ENCODE results near the gene NVL.
"Not testable (repeated sequence)": the region's sequence is repeated elsewhere in the genome, so short reads cannot be mapped to it uniquely, and the experiment has no call there.

NVL gene

GRCh38 chr1:224329842-224330753 lies at the start of gene NVL:
Gene NVL, minus strand, starts transcription at chr1:224330172. Its CDS starts 45 bp downstream, at chr1:224330127.
- DNase-seq, result peak; percentile 57 to 70 (median 64)

GRCh38 chr1:224378855-224379631 lies 49.1 kb upstream of the NVL start:
- DNase-seq, result no peak

GRCh38 chr1:224377676-224378006 lies 47.7 kb upstream of the NVL start:
- DNase-seq, result no peak

- no peak for DNase-seq
These were observed 45.1 kb upstream of the NVL start for GRCh38 chr1:224375059-224375458.

GRCh38 chr1:224373008-224373590 lies 43.1 kb upstream of the NVL start:
- no peak for DNase-seq

- DNase-seq, result no peak
These were observed 38.4 kb upstream of the NVL start for GRCh38 chr1:224368409-224368808.

- no peak for DNase-seq
These were observed 29.2 kb upstream of the NVL start for GRCh38 chr1:224359207-224359606.

GRCh38 chr1:224358237-224358636 lies 28.3 kb upstream of the NVL start:
- DNase-seq, result no peak

- no peak for DNase-seq
These were observed 27.7 kb upstream of the NVL start for GRCh38 chr1:224357626-224358124.

- peak; percentile 70 to 88 (median 78) for DNase-seq
These were observed 27.0 kb upstream of the NVL start, which contains the start of gene CNIH4 for GRCh38 chr1:224356685-224357625. Gene CNIH4, plus strand, starts transcription at chr1:224356879. Its CDS starts 46 bp downstream, at chr1:224356925.

- DNase-seq, result no peak
These were observed 24.3 kb upstream of the NVL start for GRCh38 chr1:224353975-224354925.

- not testable (repeated sequence) for DNase-seq
These were observed 22.6 kb upstream of the NVL start for GRCh38 chr1:224352436-224353085.

- not testable (repeated sequence) for DNase-seq
These were observed 19.7 kb upstream of the NVL start for GRCh38 chr1:224349716-224350115.

GRCh38 chr1:224348137-224348536 lies 18.2 kb upstream of the NVL start:
- no peak for DNase-seq

GRCh38 chr1:224343679-224344078 lies 13.7 kb upstream of the NVL start:
- DNase-seq, result no peak

GRCh38 chr1:224340453-224341384 lies 10.7 kb upstream of the NVL start:
- DNase-seq, result not testable (repeated sequence)

- DNase-seq, result no peak
These were observed 9.6 kb upstream of the NVL start for GRCh38 chr1:224339442-224340033.

GRCh38 chr1:224338150-224338838 lies 8.3 kb upstream of the NVL start:
- DNase-seq, result no peak

Data from activated CD4-positive, CD25-positive, alpha-beta regulatory T cell (primary cell).